Small intestine (tissue), 7 donors: Measurements from ENCODE around the gene SPTB. TPM values are rescaled to one million over a fixed set of nuclear protein-coding genes. Genes with fewer than 3 reads are reported as not detected.

Experiments used
- DNase-seq, 2 donors: peaks; one replicate each; pipeline versions ENCODE4 v3.0.0 to v3.0.0-alpha.2; 2013
- FAIRE-seq: peaks from 2 replicates; lab custom pipeline; 2012; peaks lifted over from hg19 to GRCh38; lab: Jason Lieb, UNC
- H3K27ac ChIP-seq, 3 donors: one replicate each; pipeline ENCODE4 v1.5.1; 2013; ENCODE audit warnings: low read length in 2 of 3, mild to moderate bottlenecking in 2 of 3, control low read depth in 1 of 3, inconsistent platforms in 1 of 3, low read depth in 1 of 3, moderate library complexity in 1 of 3
- H3K27me3 ChIP-seq, 3 donors: one replicate each; pipeline ENCODE4 v1.6.1; 2013; ENCODE audit warnings: low read length in 3 of 3, inconsistent platforms in 1 of 3; ENCODE audit not compliant: control insufficient read depth in 3 of 3, insufficient read depth in 3 of 3
- H3K36me3 ChIP-seq, 3 donors: one replicate each; pipeline ENCODE4 v1.6.1; 2013; ENCODE audit warnings: low read length in 3 of 3, inconsistent platforms in 1 of 3, low read depth in 1 of 3, mild to moderate bottlenecking in 1 of 3, moderate library complexity in 1 of 3; ENCODE audit not compliant: control insufficient read depth in 3 of 3, insufficient read depth in 2 of 3
- H3K4me1 ChIP-seq, 3 donors: one replicate each; pipeline ENCODE4 v1.6.1; 2013; ENCODE audit warnings: low read length in 2 of 3, inconsistent platforms in 1 of 3, low read depth in 1 of 3, mild to moderate bottlenecking in 1 of 3, moderate library complexity in 1 of 3; ENCODE audit not compliant: control insufficient read depth in 3 of 3, insufficient read depth in 2 of 3
- H3K4me3 ChIP-seq, 3 donors: one replicate each; pipeline ENCODE4 v1.5.1; 2013; ENCODE audit warnings: low read length in 3 of 3, control low read depth in 1 of 3, inconsistent platforms in 1 of 3, low read depth in 1 of 3, mild to moderate bottlenecking in 1 of 3, moderate library complexity in 1 of 3
- H3K9me3 ChIP-seq, 2 donors: one replicate each; pipeline ENCODE4 v1.6.1; 2013; ENCODE audit warnings: low read depth in 1 of 2, low read length in 1 of 2; ENCODE audit not compliant: control insufficient read depth in 2 of 2, insufficient read depth in 1 of 2
- WGBS, 3 donors: extraction: QIAGEN DNeasy Blood & Tissue Kit; methylation state at CpG; one replicate each; pipeline ENCODE4 v1.1.7; 2013; 5-methylcytosine and 5-hydroxymethylcytosine counted together
- polyA plus RNA-seq, 4 donors: library from polyadenylated mRNA; stranded (reverse) in 3 of 4; unstranded in 1 of 4; fragments of 200-250 nt in 3 of 4; fragments of 120-200 nt in 1 of 4; gene quantifications; one replicate each; pipeline versions ENCODE4 v1.2.1 to v1.2.3, GENCODE V29; 2013
- donor health status: healthy with polysubstance abuse.
- donor health status: control.
- donor health status: control.
- donor health status: Bipolar disorder and iron deficiency.
- donor health status: healthy.

Gene SPTB
- polyA plus RNA-seq, 4 donors: under 0.01 to 1.2 (median 0.66) TPM

GRCh38 chr14:64708148-64709004, 171.3 kb downstream of the SPTB start:
- FAIRE-seq (no peak), DNase-seq (peak in 1 of 2 donors; percentile 84)
- WGBS, 3 donors: 39 to 53% (median 45%) methylated on average over 18 of the region's 18 CpGs
- peak overlapping the region in 1 of 3 donors; percentile 4 for H3K4me3 ChIP-seq
- H3K4me1 ChIP-seq: peaks cover 13 to 50% (median 15%) of the 10 kb centered on the region in 3 donors
- no peaks in the 10 kb centered on the region for H3K9me3 ChIP-seq
- peaks cover 0 to 32% (median 0%) of the 10 kb centered on the region in 3 donors for H3K36me3 ChIP-seq
- H3K27ac ChIP-seq: peak overlapping the region; percentile 45 to 93 (median 66)
- no peaks in the 10 kb centered on the region for H3K27me3 ChIP-seq

GRCh38 chr14:64707661-64708060, 172.0 kb downstream of the SPTB start:
- 23 to 55% (median 35%) methylated on average over 7 of the region's 7 CpGs for WGBS, 3 donors
- Histone ChIP-seq H3K4me1 (peaks cover 13 to 54% (median 15%) of the 10 kb centered on the region in 3 donors), H3K27ac (peak overlapping the region; percentile 17 to 93 (median 78)), H3K4me3 (no peak overlapping the region), H3K27me3 (no peaks in the 10 kb centered on the region), H3K9me3 (no peaks in the 10 kb centered on the region), H3K36me3 (peaks cover 0 to 32% (median 0%) of the 10 kb centered on the region in 3 donors)
- no peak for FAIRE-seq
- peak; percentile 91 to 97 for DNase-seq

- no peak for DNase-seq
- H3K4me3 ChIP-seq: peak overlapping the region in 2 of 3 donors; percentile 2 to 73
- H3K36me3 ChIP-seq: peaks cover 0 to 32% (median 0%) of the 10 kb centered on the region in 3 donors
- H3K4me1 ChIP-seq: peaks cover 13 to 59% (median 15%) of the 10 kb centered on the region in 3 donors
- no peaks in the 10 kb centered on the region for H3K9me3 ChIP-seq
- WGBS, 3 donors: 38 to 50% (median 39%) methylated on average over 12 to 14 of the region's 14 CpGs
- FAIRE-seq: no peak
- no peaks in the 10 kb centered on the region for H3K27me3 ChIP-seq
- peak overlapping the region; percentile 21 to 93 (median 78) for H3K27ac ChIP-seq
Measured at GRCh38 chr14:64706593-64707193, 173.0 kb downstream of the SPTB start.

DNA sequence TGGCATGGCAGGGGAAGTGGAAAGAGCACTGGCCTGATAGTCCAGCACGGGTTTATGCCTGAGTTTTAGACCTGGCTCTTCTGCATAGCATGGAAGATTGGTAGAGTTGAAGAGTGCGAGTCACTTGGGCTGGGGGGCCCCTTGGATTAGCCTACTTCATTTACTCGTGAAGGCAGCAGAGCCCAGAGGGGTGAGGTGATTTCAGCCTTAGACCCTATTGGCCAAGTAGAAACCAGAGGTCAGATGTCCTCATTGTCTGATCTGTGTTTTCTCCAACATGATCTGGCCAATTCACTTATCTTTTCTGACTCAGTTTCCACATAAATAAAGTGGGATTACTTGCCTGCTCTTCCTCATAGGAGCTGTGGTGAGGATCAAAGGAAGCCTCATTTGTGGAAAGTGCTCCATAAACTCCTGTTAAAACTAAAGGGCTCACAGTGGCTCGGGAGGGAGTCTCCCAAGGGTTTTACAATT, 173.6 kb downstream of the SPTB start:
- WGBS, 3 donors: 39 to 49% (median 45%) methylated on average over 4 of the region's 4 CpGs
- Histone ChIP-seq H3K27me3 (no peaks in the 10 kb centered on the region), H3K4me1 (peaks cover 13 to 59% (median 15%) of the 10 kb centered on the region in 3 donors), H3K9me3 (no peaks in the 10 kb centered on the region), H3K4me3 (peak overlapping the region in 2 of 3 donors; percentile 73 to 86), H3K27ac (peak overlapping the region; percentile 68 to 93 (median 78)), H3K36me3 (peaks cover 0 to 32% (median 0%) of the 10 kb centered on the region in 3 donors)
- no peak for FAIRE-seq
- DNase-seq: no peak

DNA sequence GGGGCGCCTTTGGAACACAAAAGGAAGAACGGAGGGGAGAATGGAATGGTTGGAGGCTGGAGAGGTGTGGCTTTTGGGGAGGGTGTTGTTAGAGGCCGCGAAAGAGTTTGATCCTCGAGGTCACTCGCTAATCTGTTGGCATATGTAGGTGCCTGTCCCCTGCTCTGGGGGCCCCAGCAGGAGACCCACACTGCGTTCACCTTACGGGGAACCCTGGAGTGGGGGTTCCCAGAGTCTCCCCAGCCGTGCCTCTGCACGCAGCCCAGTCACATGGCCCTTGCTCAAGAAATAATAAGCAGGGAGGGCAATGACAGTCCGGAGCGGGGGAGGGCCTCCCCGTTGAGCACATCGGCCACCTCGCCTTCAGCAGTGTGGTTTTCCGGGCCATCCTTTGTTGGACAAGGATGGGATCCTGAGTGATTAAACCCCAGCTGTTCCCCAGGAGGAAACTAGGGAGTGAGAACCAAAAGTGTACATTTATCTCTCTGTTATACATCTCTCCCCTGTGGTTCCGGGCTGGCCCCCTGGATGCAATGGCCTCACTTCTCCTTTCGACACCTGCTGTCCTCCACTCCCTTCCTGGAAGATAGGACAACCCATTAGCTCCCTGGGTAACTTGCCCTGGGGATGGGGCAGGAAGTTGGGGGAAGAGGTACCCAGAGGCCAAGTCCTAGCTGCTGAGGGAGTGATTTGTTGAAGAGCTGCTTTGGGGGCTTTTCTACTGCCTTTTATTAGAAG, 174.2 kb downstream of the SPTB start:
- no peaks in the 10 kb centered on the region for H3K9me3 ChIP-seq
- no peaks in the 10 kb centered on the region for H3K27me3 ChIP-seq
- H3K27ac ChIP-seq: peak overlapping the region in 2 of 3 donors; percentile 68 to 93
- DNase-seq (peak; percentile 47 to 79), FAIRE-seq (no peak)
- H3K4me3 ChIP-seq: peak overlapping the region; percentile 62 to 86 (median 73)
- WGBS, 3 donors: 7 to 19% (median 17%) methylated on average over 18 of the region's 18 CpGs
- H3K4me1 ChIP-seq: peaks cover 13 to 59% (median 15%) of the 10 kb centered on the region in 3 donors
- peaks cover 0 to 29% (median 0%) of the 10 kb centered on the region in 3 donors for H3K36me3 ChIP-seq

DNA sequence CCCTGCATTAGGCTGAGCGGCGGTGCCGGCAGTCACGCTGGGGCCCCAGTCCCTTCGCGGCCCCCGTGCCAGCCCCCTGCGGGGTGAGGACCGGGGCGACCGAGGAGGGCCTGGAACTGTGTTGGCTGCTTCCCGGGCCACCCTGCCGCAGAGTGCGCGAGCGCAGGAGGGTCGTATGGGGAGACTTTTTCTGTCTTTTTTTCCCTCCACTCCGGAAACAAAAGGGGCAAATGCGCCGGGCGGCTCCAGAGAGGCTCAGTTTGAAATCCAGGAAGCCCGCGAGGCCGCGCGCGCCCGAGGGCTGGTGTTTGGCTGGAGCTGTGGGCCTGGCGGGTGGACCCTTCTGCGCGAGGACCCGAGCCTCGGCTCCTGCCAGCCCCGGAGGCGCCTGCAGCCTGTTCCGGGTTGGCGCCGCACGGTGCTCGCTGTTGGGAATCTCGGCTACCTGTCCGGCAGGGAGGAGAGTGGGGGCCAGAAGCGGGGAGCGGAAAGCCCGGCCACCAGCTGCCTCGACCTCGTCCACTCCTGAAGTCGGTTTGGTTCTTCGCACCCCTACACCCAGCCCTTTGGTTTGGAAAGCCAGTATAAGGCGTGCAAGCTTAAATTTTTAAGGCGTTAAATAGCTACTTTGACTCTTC, 174.8 kb downstream of the SPTB start:
- FAIRE-seq: no peak
- Histone ChIP-seq H3K4me1 (peaks cover 13 to 56% (median 15%) of the 10 kb centered on the region in 3 donors), H3K36me3 (peaks cover 0 to 25% (median 0%) of the 10 kb centered on the region in 3 donors), H3K4me3 (peak overlapping the region; percentile 62 to 86 (median 73)), H3K27ac (peak overlapping the region; percentile 68 to 93 (median 76)), H3K27me3 (no peaks in the 10 kb centered on the region), H3K9me3 (no peaks in the 10 kb centered on the region)
- peak; percentile 41 to 68 for DNase-seq
- 1 to 4% (median 1%) methylated on average over 49 to 51 of the region's 51 CpGs for WGBS, 3 donors

GRCh38 chr14:64704143-64704742, 175.5 kb downstream of the SPTB start, which contains the start of gene PLEKHG3:
PLEKHG3 (plus strand) TSS chr14:64704424; CDS start chr14:64727632, 23,208 bp downstream.
- no peaks in the 10 kb centered on the region for H3K27me3 ChIP-seq
- DNase-seq: peak; percentile 83 to 95
- peak within 1 kb of the TSS; percentile 62 to 86 (median 73) for H3K4me3 ChIP-seq
- no peak for FAIRE-seq
- H3K36me3 ChIP-seq: peaks cover 0 to 24% (median 0%) of the 10 kb centered on the region in 3 donors
- H3K27ac ChIP-seq: peak within 1 kb of the TSS; percentile 76 to 93 (median 80)
- H3K9me3 ChIP-seq: no peaks in the 10 kb centered on the region
- H3K4me1 ChIP-seq: peaks cover 12 to 55% (median 15%) of the 10 kb centered on the region in 3 donors
- 0 to 1% (median 1%) methylated on average over 64 to 69 of the region's 69 CpGs for WGBS, 3 donors
